GM11168 (cell line): Measurements from ENCODE around the gene TRMT112.

Source experiments
- in situ Hi-C: fragments of 300-500 bp; cut with MboI; formaldehyde crosslinking; loops from one replicate; pipeline ENCODE4 v1.12.0; 2022; ENCODE audit warnings: low sequenced_read_pairs; ENCODE audit not compliant: unreplicated experiment

Gene TRMT112

DNA sequence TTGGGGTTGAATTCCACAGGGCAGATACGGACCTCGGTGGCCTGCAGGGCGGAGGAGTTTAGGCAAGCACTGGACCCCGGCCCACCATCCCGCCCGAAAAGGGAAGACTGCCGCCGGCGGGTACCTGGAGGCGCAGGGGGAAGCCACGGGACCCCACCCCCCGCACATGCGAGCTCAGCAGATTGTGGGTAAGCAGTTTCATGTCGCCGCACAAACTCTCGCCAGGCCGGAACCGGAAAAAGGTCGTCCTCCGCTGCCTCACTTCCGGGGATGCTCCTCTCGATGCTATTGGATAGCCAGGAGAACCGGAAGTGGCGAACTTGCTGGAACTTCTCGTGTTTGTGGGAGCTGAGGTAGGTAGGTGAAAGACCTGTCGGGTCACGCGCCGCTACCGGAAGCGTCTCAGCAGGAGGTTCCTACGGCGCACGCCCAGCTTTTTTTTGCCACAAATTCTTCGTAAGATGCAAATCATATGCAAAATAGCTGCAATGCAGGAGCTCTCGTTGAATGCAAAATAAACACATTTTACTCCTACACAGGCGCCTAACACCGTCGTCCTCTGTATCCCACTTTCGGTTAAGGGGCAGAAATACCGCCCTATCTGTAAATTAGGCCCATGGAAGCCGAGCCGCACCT lies at the start of gene TRMT112:
Gene TRMT112 (minus strand): TSS at position 235 of the 636 bp plus-strand sequence. CDS start 33 bp downstream, at position 202.
- in situ Hi-C loops = no loop called here

- in situ Hi-C loops = no loop called here
These were observed 49.4 kb upstream of the TRMT112 start for GRCh38 chr11:64366751-64367150.

DNA sequence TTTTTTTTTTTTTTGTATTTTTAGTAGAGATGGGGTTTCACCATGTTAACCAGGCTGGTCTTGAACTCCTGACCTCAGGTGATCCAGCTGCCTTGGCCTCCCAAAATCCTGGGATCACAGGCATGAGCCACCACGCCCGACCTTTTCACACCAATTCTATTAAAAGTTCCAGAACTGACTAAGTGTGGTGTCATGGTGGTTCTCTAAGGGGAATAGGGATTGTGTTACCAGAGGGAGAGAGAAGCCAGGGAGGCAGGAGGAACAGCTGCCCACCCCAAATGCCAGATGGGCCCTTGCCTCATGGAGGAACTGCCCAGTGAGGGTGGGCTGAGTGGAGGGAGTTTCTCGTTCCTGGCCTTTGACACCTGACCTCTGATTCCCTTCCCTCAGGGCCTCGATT lies 47.6 kb upstream of the TRMT112 start:
- in situ Hi-C loops = no loop called here

GRCh38 chr11:64364435-64364834 lies 47.1 kb upstream of the TRMT112 start:
- in situ Hi-C loops = no loop called here

GRCh38 chr11:64362339-64362738 lies 45.0 kb upstream of the TRMT112 start:
- in situ Hi-C loops = no loop called here

DNA sequence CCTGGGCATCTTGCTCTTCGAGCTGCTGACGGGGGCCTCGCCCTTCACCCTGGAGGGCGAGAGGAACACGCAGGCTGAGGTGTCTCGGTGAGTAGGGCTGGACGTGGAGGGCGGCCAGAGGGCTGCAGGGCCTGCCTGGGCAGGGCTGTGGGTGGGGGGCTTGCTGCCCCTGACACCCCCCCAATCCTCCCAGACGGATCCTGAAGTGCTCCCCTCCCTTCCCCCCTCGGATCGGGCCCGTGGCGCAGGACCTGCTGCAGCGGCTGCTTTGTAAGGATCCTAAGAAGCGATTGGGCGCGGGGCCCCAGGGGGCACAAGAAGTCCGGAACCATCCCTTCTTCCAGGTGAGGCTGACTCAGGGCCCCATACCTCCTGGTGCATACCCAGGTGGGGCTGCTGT lies 44.3 kb upstream of the TRMT112 start:
- in situ Hi-C loops = no loop called here

- in situ Hi-C loops = no loop called here
These were observed 43.1 kb upstream of the TRMT112 start for GRCh38 chr11:64360448-64360921.

DNA sequence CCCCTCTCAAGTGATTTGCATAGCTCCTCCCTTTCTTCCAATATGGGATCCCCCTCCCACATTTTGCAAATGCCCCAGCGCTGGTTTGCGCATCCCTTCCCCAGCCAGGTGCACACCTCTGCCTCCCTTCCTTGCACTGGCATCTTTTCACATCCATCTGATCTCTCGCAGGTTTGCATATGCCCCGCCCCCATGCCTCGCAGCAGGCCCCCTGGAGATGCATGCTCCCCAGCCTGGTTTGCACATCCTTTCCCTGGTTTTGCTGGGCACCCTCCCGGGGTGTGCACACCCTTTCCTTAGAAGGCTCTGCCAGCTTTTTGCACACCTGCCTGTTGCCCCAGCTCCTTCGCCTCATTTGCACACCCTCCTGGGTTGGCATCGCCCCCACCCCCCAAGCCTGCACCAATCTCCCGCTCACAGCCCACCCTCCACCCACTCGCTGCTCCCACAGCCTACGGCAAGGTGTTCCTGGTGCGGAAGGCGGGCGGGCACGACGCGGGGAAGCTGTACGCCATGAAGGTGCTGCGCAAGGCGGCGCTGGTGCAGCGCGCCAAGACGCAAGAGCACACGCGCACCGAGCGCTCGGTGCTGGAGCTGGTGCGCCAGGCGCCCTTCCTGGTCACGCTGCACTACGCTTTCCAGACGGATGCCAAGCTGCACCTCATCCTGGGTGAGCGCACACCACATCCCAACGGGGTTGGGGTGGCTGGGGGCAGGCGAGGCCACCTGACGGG lies 42.5 kb upstream of the TRMT112 start:
- in situ Hi-C loops = no loop called here

- in situ Hi-C loops = no loop called here
These were observed 41.8 kb upstream of the TRMT112 start, which contains the start of gene RPS6KA4 for GRCh38 chr11:64358907-64359711. RPS6KA4 (plus strand) TSS chr11:64359162; CDS start chr11:64359236, 74 bp downstream.

- in situ Hi-C loops = no loop called here
These were observed 41.2 kb upstream of the TRMT112 start for GRCh38 chr11:64358536-64358906.

GRCh38 chr11:64357904-64358535 lies 40.7 kb upstream of the TRMT112 start:
- in situ Hi-C loops = no loop called here

GRCh38 chr11:64357446-64357845 lies 40.1 kb upstream of the TRMT112 start:
- in situ Hi-C loops = no loop called here

- in situ Hi-C loops = no loop called here
These were observed 39.4 kb upstream of the TRMT112 start for GRCh38 chr11:64356498-64357411.

DNA sequence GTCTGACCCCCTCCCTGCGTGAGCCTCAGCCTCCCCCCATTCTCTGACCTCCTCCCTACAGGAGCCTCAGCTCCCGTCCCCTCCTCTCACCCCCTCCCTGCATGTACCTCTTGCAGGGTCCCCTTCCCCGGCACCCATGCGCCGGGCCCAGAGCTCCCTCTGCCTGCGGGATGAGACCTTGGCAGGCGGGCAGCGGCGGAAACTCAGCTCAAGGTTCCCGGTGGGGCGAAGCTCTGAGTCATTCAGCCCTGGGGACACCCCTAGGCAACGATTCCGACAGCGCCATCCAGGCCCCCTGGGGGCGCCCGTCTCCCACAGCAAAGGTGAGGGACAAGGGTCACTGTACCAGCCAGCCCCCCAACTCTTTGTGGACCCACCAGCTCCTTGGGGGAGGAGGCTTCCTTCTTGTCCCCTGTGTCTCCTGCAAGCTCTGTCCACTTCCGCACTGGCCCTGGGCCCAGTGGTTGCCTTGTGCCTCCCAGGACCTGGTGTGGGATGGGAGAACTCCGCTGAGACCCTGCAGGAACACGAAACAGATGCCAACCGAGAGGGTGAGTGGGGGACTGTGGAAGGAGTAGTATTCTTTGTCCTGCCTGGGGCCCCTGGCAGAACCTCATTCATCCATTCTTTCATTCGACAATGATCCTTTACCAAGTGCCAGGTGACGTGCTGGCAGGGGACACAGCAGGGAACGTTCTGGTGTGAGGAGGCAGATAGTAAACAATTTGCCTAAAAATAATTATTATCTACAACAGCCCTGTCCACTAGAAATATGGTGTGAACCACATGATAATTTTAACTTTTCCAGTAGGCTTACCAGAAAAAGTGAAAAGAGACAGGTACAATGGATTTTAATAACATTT lies 38.0 kb upstream of the TRMT112 start:
- in situ Hi-C loops = no loop called here

DNA sequence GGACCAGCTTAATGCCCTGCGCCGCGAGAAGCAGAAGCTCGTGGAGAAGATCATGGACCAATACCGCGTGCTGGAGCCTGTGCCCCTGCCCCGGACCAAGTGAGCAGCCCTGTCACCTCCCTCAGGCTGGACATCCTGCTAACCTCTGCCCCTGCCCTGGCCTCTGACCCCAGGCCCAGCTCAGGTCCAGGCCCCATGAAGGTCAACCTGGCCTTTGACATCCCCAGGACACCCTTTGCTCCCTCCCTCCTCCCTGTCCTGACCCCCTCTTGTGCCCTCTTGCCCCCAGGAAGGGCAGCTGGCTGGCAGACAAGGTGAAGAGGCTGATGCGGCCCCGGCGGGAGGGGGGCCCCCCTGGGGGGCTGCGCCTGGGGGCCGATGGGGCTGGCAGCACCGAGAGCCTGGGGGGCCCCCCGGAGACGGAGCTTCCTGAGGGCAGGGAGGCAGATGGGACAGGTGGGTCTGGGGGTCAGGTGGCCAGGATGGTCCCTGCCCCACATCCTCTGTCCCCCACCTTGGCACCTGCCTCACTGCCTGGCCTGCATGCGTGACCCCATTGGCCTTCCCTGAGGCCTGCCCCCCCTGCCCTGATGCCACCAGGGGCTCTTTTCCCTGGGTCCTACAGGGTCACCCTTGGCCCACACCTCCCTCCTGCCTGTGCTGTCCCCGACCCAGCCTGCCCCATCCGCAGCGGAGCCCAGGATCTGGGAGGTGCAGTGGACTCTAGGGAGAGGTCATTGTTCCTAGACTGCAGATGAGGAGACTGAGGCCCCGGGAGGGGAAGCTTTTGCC lies 36.6 kb upstream of the TRMT112 start:
- in situ Hi-C loops = no loop called here

GRCh38 chr11:64352995-64353714 lies 35.8 kb upstream of the TRMT112 start:
- in situ Hi-C loops = no loop called here
